ENCODE data around the gene CLEC18B. TPM values are rescaled to one million over a fixed set of nuclear protein-coding genes. Genes with fewer than 3 reads are reported as not detected.
"Not testable (repeated sequence)": the region's sequence is repeated elsewhere in the genome, so short reads cannot be mapped to it uniquely, and the experiment has no call there.

The CLEC18B gene
- total RNA-seq, 1 donor from 2014 or later, result 0.42 TPM

- H3K9me3 Mint-ChIP-seq; H3K4me3 Mint-ChIP-seq; intact Hi-C loops (cut with micrococcal nuclease); H3K27me3 Mint-ChIP-seq; H3K36me3 Mint-ChIP-seq (ENCODE audit: low read depth); H3K27ac Mint-ChIP-seq: not testable (repeated sequence)
- DNase-seq, result peak; percentile 61
- peaks cover 11% of the 10 kb centered on the region for H3K4me1 Mint-ChIP-seq
Observed at GRCh38 chr16:74370338-74371135, 50.7 kb downstream of the CLEC18B start.

GRCh38 chr16:74368002-74368911 lies 53.0 kb downstream of the CLEC18B start:
- H3K27me3 Mint-ChIP-seq; H3K9me3 Mint-ChIP-seq; H3K36me3 Mint-ChIP-seq (ENCODE audit: low read depth): not testable (repeated sequence)
- Mint-ChIP-seq H3K27ac (peak overlapping the region; percentile 89), H3K4me1 (peaks cover 13% of the 10 kb centered on the region), H3K4me3 (peak overlapping the region; percentile 95)
- peak; percentile 100 for DNase-seq
- intact Hi-C loops (cut with micrococcal nuclease), result loop anchor here (1.0 to 10.0 kb wide), 5 partner anchors 67 to 334 kb away; partner anchors contain the start of genes GLG1, MLKL, PSMD7 and RFWD3

GRCh38 chr16:74367469-74368001 lies 53.7 kb downstream of the CLEC18B start:
- intact Hi-C loops (cut with micrococcal nuclease), result loop anchor here (1.0 to 10.0 kb wide), 5 partner anchors 67 to 335 kb away; partner anchors contain the start of genes GLG1, MLKL, PSMD7 and RFWD3
- H3K36me3 Mint-ChIP-seq (ENCODE audit: low read depth); H3K27me3 Mint-ChIP-seq; DNase-seq; H3K9me3 Mint-ChIP-seq: not testable (repeated sequence)
- Mint-ChIP-seq H3K4me3 (peak overlapping the region; percentile 95), H3K27ac (peak overlapping the region; percentile 89), H3K4me1 (peaks cover 13% of the 10 kb centered on the region)

- intact Hi-C loops (cut with micrococcal nuclease), result loop anchor here (10.0 kb wide), 2 partner anchors 73 to 243 kb away; partner anchors contain the start of gene GLG1
- Mint-ChIP-seq H3K4me1 (peaks cover 10% of the 10 kb centered on the region), H3K36me3 (ENCODE audit: low read depth) (peaks cover 15% of the 10 kb centered on the region), H3K27ac (peak overlapping the region; percentile 34)
- H3K9me3 Mint-ChIP-seq, H3K27me3 Mint-ChIP-seq, H3K4me3 Mint-ChIP-seq: not testable (repeated sequence)
- DNase-seq, result peak; percentile 60
Observed at GRCh38 chr16:74361646-74362610, 59.4 kb downstream of the CLEC18B start.

Other genes starting within 250 kb of the CLEC18B start
- gene PSMD7, start 124.7 kb downstream of the CLEC18B start, total RNA-seq, result 174 and 178 TPM in 2 replicates
- gene NPIPB15, start 45.2 kb downstream of the CLEC18B start, total RNA-seq, result 1.1 and 1.8 TPM in 2 replicates
- 64.1 and 64.7 TPM in 2 replicates for gene GLG1, start 185.6 kb upstream of the CLEC18B start, total RNA-seq
- 109 and 117 TPM in 2 replicates for gene RFWD3, start 245.4 kb upstream of the CLEC18B start, total RNA-seq